OCI-LY1 (cell line): ENCODE results near the gene ARL10.

ENCODE experiments used
- H2AFZ ChIP-seq: fragments of 200-600 bp; sonication (generic), shearing (Covaris generic); 2 replicates; pipeline ENCODE4 v1.6.0; 2014; ENCODE audit warnings: antibody characterized with exemption, mild to moderate bottlenecking, low read length
- H3F3A ChIP-seq: fragments of 200-600 bp; sonication (generic), shearing (Covaris generic); 2 replicates; pipeline ENCODE4 v1.6.0; 2014; ENCODE audit warnings: mild to moderate bottlenecking, antibody characterized with exemption, low read length, moderate library complexity; ENCODE audit not compliant: insufficient read depth
- H3K27ac ChIP-seq: fragments of 200-600 bp; sonication (generic); 2 replicates; pipeline ENCODE4 v1.5.1; 2014; ENCODE audit warnings: low read length, mixed run types, mild to moderate bottlenecking, low read depth; ENCODE audit not compliant: poor library complexity, severe bottlenecking
- H3K27me3 ChIP-seq: fragments of 200-600 bp; sonication (generic); 2 replicates; pipeline ENCODE4 v1.6.0; 2014; ENCODE audit warnings: antibody characterized with exemption, mild to moderate bottlenecking, low read length, moderate library complexity; ENCODE audit not compliant: insufficient read depth
- H3K36me3 ChIP-seq: fragments of 200-600 bp; sonication (generic); 2 replicates; pipeline ENCODE4 v1.6.1; 2014; ENCODE audit warnings: mild to moderate bottlenecking, antibody characterized with exemption, low read length, moderate library complexity, mixed read lengths; ENCODE audit not compliant: insufficient read depth
- H3K4me1 ChIP-seq: fragments of 200-600 bp; sonication (generic); 2 replicates; pipeline ENCODE4 v1.5.1; 2014; ENCODE audit warnings: mild to moderate bottlenecking, low read length, moderate library complexity; ENCODE audit not compliant: insufficient read depth, severe bottlenecking
- H3K4me2 ChIP-seq: fragments of 200-600 bp; sonication (generic), shearing (Covaris generic); 2 replicates; pipeline ENCODE4 v1.6.1; 2014; ENCODE audit warnings: low read length
- H3K4me3 ChIP-seq: fragments of 200-600 bp; sonication (generic); 2 replicates; pipeline ENCODE4 v1.5.1; 2014; ENCODE audit warnings: low read length, low read depth, mild to moderate bottlenecking, mixed read lengths; ENCODE audit not compliant: poor library complexity, severe bottlenecking
- H3K79me2 ChIP-seq: fragments of 200-600 bp; shearing (Covaris generic); 2 replicates; pipeline ENCODE4 v1.6.1; 2016; ENCODE audit warnings: mixed run types, low read length, mixed read lengths; ENCODE audit not compliant: insufficient read depth
- H3K9ac ChIP-seq: fragments of 200-600 bp; sonication (generic), shearing (Covaris generic); 2 replicates; pipeline ENCODE4 v1.6.1; 2014; ENCODE audit warnings: mild to moderate bottlenecking, low read length, mixed read lengths
- H3K9me2 ChIP-seq: fragments of 200-600 bp; sonication (generic), shearing (Covaris generic); 2 replicates; pipeline ENCODE4 v1.6.1; 2014; ENCODE audit warnings: low read depth, mild to moderate bottlenecking, low read length, mixed read lengths
- H3K9me3 ChIP-seq: fragments of 200-600 bp; shearing (Covaris generic); 2 replicates; pipeline ENCODE4 v1.6.1; 2014; ENCODE audit warnings: low read length, mixed read lengths
- H4K20me1 ChIP-seq: fragments of 200-600 bp; sonication (generic), shearing (Covaris generic); 2 replicates; pipeline ENCODE4 v1.6.0; 2016; ENCODE audit warnings: mild to moderate bottlenecking, low read length; ENCODE audit not compliant: insufficient read depth
- EZH2 ChIP-seq: fragments of 200-600 bp; sonication (generic), shearing (Covaris generic); IDR thresholded peaks from 2 replicates; pipeline ENCODE4 v1.8.0; 2017; ENCODE audit warnings: borderline replicate concordance, mixed run types, mild to moderate bottlenecking, antibody characterized with exemption, low read length, moderate library complexity, mixed read lengths
- TF ChIP-seq, protein P1 (sequence below): fragments of 200-600 bp; sonication (generic), shearing (Covaris generic); IDR thresholded peaks from 2 replicates; pipeline ENCODE4 v1.5.1; 2017; ENCODE audit warnings: mild to moderate bottlenecking, antibody characterized with exemption, low read length, moderate library complexity, mixed read lengths

ARL10 gene

DNA sequence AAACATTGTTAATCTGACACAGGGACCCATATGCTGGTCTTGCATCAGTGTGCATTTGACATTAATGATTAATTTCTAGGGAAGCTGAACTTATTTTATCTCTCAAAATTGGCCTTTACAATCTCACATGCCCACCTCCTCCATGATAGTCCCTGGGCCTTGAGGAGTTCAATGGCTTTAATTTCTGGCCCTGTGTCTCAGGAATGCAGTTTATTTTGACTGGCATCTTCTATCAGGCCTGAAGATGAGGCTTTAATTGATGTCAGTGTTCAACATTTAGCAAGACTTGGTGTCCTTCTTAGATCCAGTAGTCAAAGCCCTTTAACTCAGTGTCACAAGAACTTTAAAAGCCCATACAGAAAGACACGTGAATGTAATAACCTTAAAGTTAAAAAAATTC is 61.6 kb downstream of the ARL10 start:
- Histone ChIP-seq H2AFZ (no peak overlapping the region), H3F3A (no peaks in the 10 kb centered on the region), H3K4me1 (peaks cover 16% of the 10 kb centered on the region)

DNA sequence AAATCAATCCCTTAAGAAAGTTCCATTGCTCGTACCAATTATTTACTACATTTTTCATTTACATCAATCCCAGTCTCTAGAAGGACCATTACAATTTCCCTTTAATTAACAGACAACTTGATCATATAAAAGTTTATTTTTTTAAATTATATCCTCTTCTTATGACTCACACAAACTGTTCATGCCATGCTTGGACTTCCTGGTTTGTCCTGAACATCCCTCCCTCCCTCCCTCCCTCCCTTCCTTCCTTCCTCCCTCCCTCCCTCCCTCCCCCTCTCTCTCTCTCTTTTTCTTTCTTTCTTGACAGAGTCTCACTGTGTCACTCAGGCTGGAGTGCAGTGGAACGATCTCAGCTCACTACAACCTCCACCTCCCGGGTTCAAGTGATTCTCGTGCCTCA is 62.7 kb downstream of the ARL10 start:
- peaks cover 16% of the 10 kb centered on the region for H3K4me1 ChIP-seq
- H4K20me1 ChIP-seq, result no peaks in the 10 kb centered on the region
- H3K9me3 ChIP-seq, result peaks cover 11% of the 10 kb centered on the region; the same call in 1 of the 2 replicates
- no peak overlapping the region for H3K4me2 ChIP-seq
- no peaks in the 10 kb centered on the region; the same call in 1 of the 2 replicates for H3K27me3 ChIP-seq
- H2AFZ ChIP-seq, result no peak overlapping the region
- H3K9ac ChIP-seq, result no peak overlapping the region
- no peaks in the 10 kb centered on the region; the same call in 1 of the 2 replicates for H3K36me3 ChIP-seq
- no peak overlapping the region for H3K27ac ChIP-seq
- H3K4me3 ChIP-seq, result no peak overlapping the region
- H3K79me2 ChIP-seq, result no peaks in the 10 kb centered on the region
- H3K9me2 ChIP-seq, result no peaks in the 10 kb centered on the region
- H3F3A ChIP-seq, result no peaks in the 10 kb centered on the region
- TF ChIP-seq EZH2, result no peak

More for the DNA sequence above, 61.6 kb downstream of the ARL10 start:
- H3K9me3 ChIP-seq, result peaks cover 11% of the 10 kb centered on the region; the same call in 1 of the 2 replicates
- TF ChIP-seq EZH2, result no peak
- TF ChIP-seq, protein P1, sequence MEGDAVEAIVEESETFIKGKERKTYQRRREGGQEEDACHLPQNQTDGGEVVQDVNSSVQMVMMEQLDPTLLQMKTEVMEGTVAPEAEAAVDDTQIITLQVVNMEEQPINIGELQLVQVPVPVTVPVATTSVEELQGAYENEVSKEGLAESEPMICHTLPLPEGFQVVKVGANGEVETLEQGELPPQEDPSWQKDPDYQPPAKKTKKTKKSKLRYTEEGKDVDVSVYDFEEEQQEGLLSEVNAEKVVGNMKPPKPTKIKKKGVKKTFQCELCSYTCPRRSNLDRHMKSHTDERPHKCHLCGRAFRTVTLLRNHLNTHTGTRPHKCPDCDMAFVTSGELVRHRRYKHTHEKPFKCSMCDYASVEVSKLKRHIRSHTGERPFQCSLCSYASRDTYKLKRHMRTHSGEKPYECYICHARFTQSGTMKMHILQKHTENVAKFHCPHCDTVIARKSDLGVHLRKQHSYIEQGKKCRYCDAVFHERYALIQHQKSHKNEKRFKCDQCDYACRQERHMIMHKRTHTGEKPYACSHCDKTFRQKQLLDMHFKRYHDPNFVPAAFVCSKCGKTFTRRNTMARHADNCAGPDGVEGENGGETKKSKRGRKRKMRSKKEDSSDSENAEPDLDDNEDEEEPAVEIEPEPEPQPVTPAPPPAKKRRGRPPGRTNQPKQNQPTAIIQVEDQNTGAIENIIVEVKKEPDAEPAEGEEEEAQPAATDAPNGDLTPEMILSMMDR, result no peak
- no peaks in the 10 kb centered on the region; the same call in 1 of the 2 replicates for H3K27me3 ChIP-seq
- no peaks in the 10 kb centered on the region for H4K20me1 ChIP-seq
- no peak overlapping the region for H3K9ac ChIP-seq
- no peaks in the 10 kb centered on the region; the same call in 1 of the 2 replicates for H3K36me3 ChIP-seq
- no peaks in the 10 kb centered on the region for H3K79me2 ChIP-seq
- H3K27ac ChIP-seq, result no peak overlapping the region
- H3K4me2 ChIP-seq, result no peak overlapping the region
- H3K9me2 ChIP-seq, result no peaks in the 10 kb centered on the region
- no peak overlapping the region for H3K4me3 ChIP-seq

DNA sequence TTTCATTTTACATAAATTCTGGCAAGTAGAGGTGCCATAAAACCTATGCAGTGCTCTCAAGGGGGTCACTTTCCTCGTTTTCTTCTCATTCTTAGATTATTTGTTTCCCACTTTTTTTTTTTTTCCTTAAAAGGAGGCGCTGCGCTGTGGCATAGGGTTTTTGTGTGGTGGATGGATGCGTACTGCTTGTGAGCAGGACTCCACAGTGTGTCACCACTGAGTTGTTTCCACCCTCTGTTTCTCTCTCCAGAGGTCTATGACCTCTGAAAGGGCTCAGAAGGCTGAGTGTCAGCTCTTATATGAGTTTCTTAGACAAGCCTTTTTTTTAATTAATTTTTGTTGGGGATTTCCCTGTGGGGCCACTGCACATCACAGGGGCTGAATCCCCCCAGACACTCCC is 64.7 kb downstream of the ARL10 start:
- H3F3A ChIP-seq, result no peaks in the 10 kb centered on the region
- peaks cover 11% of the 10 kb centered on the region; the same call in 1 of the 2 replicates for H3K9me3 ChIP-seq
- H3K4me1 ChIP-seq, result peaks cover 16% of the 10 kb centered on the region
- no peaks in the 10 kb centered on the region for H4K20me1 ChIP-seq
- H3K27me3 ChIP-seq, result no peaks in the 10 kb centered on the region; the same call in 1 of the 2 replicates
- H3K27ac ChIP-seq, result peak overlapping the region; percentile 77
- H3K79me2 ChIP-seq, result no peaks in the 10 kb centered on the region
- TF ChIP-seq EZH2, result no peak
- TF ChIP-seq, protein P1, result peak; percentile 60
- H2AFZ ChIP-seq, result peak overlapping the region; percentile 66
- peak overlapping the region; percentile 17 for H3K4me3 ChIP-seq
- H3K9ac ChIP-seq, result peak overlapping the region; percentile 47
- H3K36me3 ChIP-seq, result no peaks in the 10 kb centered on the region; the same call in 1 of the 2 replicates
- peak overlapping the region; percentile 25 for H3K4me2 ChIP-seq
- H3K9me2 ChIP-seq, result no peaks in the 10 kb centered on the region
